Activated CD8-positive, alpha-beta T cell treated with anti-CD3 and anti-CD28 coated beads for 36 hours (primary cell): Measurements from ENCODE around the gene GOSR1. TPM values are rescaled to one million over a fixed set of nuclear protein-coding genes. Genes with fewer than 3 reads are reported as not detected.
A peak's percentile ranks its signal among the peaks of the same experiment; 100 is the strongest.

Source experiments
- ATAC-seq: fragments of 200-7000 bp; cut with Tn5 transposase; one replicate; pipeline ENCODE4 v1.10.0; 2021; ENCODE audit warnings: mild to moderate bottlenecking, moderate library complexity
- CTCF ChIA-PET: fragments of 350-600 bp; sonication (Branson Sonifier 250); formaldehyde crosslinking; loops from one replicate; lab custom pipeline; 2021; ENCODE audit warnings: antibody characterized with exemption; lab: Charles Lee
- POLR2A ChIA-PET: fragments of 350-600 bp; sonication (Branson Sonifier 250); formaldehyde crosslinking; loops from one replicate; lab custom pipeline; 2021; ENCODE audit warnings: antibody characterized with exemption; lab: Charles Lee
- DNase-seq: peaks from one replicate; pipeline ENCODE4 v3.0.0-alpha.2; 2020
- H3K27ac Mint-ChIP-seq: one replicate; pipeline ENCODE4 v1.8.0; 2021; ENCODE audit warnings: mild to moderate bottlenecking, mixed read lengths
- H3K27me3 Mint-ChIP-seq: one replicate; pipeline ENCODE4 v1.8.0; 2021; ENCODE audit warnings: mixed read lengths
- H3K36me3 Mint-ChIP-seq: one replicate; pipeline ENCODE4 v1.8.0; 2021; ENCODE audit warnings: low read depth, mixed read lengths
- H3K4me1 Mint-ChIP-seq: one replicate; pipeline ENCODE4 v1.8.0; 2021; ENCODE audit warnings: low read depth, mixed read lengths
- H3K4me3 Mint-ChIP-seq: one replicate; pipeline ENCODE4 v1.8.0; 2021; ENCODE audit warnings: mild to moderate bottlenecking, moderate library complexity, mixed read lengths
- H3K9me3 Mint-ChIP-seq: one replicate; pipeline ENCODE4 v1.8.0; 2021; ENCODE audit warnings: mixed read lengths
- intact Hi-C: fragments of 100-400 bp; cut with micrococcal nuclease; formaldehyde crosslinking; loops from one replicate; pipeline ENCODE4 v1.10.0; 2022
- total RNA-seq, 2 experiments: library from RNA; stranded (reverse); gene quantifications; one replicate each; pipeline ENCODE4 v1.2.3, GENCODE V29; 2021
- TF ChIP-seq, protein P1 (sequence below): fragments of 200-600 bp; IDR thresholded peaks from one replicate; pipeline ENCODE4 v1.8.0; 2022; ENCODE audit warnings: antibody characterized with exemption, mild to moderate bottlenecking

The GOSR1 gene
- total RNA-seq, 2 experiments from 2014 or later: 37.1 to 38.8 TPM

GRCh38 chr17:30554839-30555751, 77.9 kb downstream of the GOSR1 start:
- Mint-ChIP-seq H3K27ac (no peak overlapping the region), H3K4me3 (no peak overlapping the region), H3K27me3 (no peaks in the 10 kb centered on the region), H3K4me1 (peaks cover 4% of the 10 kb centered on the region), H3K9me3 (no peaks in the 10 kb centered on the region), H3K36me3 (no peaks in the 10 kb centered on the region)
- ChIA-PET POLR2A (no interaction called here), CTCF (no interaction called here)
- intact Hi-C loops: no loop called here
- peak; percentile 15 for DNase-seq
- no peak for ATAC-seq
- TF ChIP-seq, protein P1, sequence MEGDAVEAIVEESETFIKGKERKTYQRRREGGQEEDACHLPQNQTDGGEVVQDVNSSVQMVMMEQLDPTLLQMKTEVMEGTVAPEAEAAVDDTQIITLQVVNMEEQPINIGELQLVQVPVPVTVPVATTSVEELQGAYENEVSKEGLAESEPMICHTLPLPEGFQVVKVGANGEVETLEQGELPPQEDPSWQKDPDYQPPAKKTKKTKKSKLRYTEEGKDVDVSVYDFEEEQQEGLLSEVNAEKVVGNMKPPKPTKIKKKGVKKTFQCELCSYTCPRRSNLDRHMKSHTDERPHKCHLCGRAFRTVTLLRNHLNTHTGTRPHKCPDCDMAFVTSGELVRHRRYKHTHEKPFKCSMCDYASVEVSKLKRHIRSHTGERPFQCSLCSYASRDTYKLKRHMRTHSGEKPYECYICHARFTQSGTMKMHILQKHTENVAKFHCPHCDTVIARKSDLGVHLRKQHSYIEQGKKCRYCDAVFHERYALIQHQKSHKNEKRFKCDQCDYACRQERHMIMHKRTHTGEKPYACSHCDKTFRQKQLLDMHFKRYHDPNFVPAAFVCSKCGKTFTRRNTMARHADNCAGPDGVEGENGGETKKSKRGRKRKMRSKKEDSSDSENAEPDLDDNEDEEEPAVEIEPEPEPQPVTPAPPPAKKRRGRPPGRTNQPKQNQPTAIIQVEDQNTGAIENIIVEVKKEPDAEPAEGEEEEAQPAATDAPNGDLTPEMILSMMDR: no peak

- DNase-seq (no peak), ATAC-seq (no peak)
- Mint-ChIP-seq H3K27ac (no peak overlapping the region), H3K4me3 (no peak overlapping the region), H3K36me3 (no peaks in the 10 kb centered on the region), H3K27me3 (no peaks in the 10 kb centered on the region), H3K9me3 (no peaks in the 10 kb centered on the region), H3K4me1 (peaks cover 4% of the 10 kb centered on the region)
- CTCF ChIA-PET: no interaction called here
- TF ChIP-seq, protein P1: no peak
- POLR2A ChIA-PET: no interaction called here
- intact Hi-C loops: no loop called here
These were observed 78.7 kb downstream of the GOSR1 start for GRCh38 chr17:30555942-30556341.

GRCh38 chr17:30556374-30557332, 79.4 kb downstream of the GOSR1 start:
- intact Hi-C loops: no loop called here
- POLR2A ChIA-PET: interaction anchor here (0.6 kb wide), 1 partner anchor 1222 kb away, joined by 3 read pairs; no protein-coding TSS in a partner anchor
- no peak overlapping the region for H3K4me3 Mint-ChIP-seq
- H3K4me1 Mint-ChIP-seq: peaks cover 4% of the 10 kb centered on the region
- no peaks in the 10 kb centered on the region for H3K36me3 Mint-ChIP-seq
- DNase-seq (no peak), ATAC-seq (no peak)
- TF ChIP-seq, protein P1: no peak
- H3K27me3 Mint-ChIP-seq: no peaks in the 10 kb centered on the region
- CTCF ChIA-PET: no interaction called here
- no peak overlapping the region for H3K27ac Mint-ChIP-seq
- no peaks in the 10 kb centered on the region for H3K9me3 Mint-ChIP-seq

DNA sequence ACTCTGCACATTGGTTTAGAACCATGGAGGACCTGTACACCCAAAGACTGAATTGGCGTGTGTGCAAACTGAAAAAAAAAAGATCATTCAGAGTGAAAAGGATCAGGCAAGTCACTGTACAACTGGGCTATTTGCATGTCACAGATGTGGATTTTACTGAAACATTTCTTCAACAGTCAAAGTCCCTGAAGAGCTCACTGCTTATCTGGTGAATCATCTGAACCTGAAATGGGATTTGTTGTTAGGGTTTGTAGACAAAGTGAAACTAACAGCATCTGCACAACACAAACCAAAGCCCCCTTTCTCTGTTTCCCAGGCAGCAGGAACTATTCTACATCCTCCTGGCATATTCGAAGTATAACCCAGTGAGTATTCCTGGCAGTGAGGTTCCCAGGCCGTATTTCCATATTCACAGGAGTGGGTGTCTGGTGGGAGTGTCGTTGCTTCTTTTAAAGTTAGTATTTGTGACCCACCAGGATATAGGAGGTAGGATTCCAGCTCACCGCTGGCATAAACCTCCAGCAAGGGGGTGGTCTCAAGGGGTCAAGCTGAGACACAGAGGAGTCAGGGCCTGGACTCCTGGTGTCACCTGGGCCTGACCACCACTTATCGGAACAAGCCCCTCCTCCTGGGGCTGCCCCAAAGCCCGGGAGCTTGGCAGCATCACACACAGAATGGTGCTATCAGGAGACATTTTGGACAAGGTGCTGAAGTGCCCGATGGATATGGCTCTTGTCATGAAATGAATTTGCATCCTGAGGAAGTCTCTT, 80.9 kb downstream of the GOSR1 start:
- POLR2A ChIA-PET: no interaction called here
- ATAC-seq (no peak), DNase-seq (no peak)
- Mint-ChIP-seq H3K4me1 (peaks cover 4% of the 10 kb centered on the region), H3K27me3 (no peaks in the 10 kb centered on the region), H3K9me3 (no peaks in the 10 kb centered on the region), H3K4me3 (no peak overlapping the region), H3K36me3 (no peaks in the 10 kb centered on the region), H3K27ac (no peak overlapping the region)
- intact Hi-C loops: no loop called here
- TF ChIP-seq, protein P1: no peak
- CTCF ChIA-PET: no interaction called here
